Suppressor macrophage treated with lipopolysaccharide for 1 hour (primary cell): ENCODE measurements around the gene TTC28.
"Not testable (repeated sequence)": the region's sequence is repeated elsewhere in the genome, so short reads cannot be mapped to it uniquely, and the experiment has no call there.

Experiments
- DNase-seq, 3 donors: peaks; one replicate each; pipeline ENCODE4 v3.0.0-alpha.2; 2020 to 2022

Gene TTC28

GRCh38 chr22:28077166-28077565 lies 602.5 kb downstream of the TTC28 start:
- no peak for DNase-seq

- no peak for DNase-seq
Observed at GRCh38 chr22:28075358-28075981, 604.2 kb downstream of the TTC28 start.

- DNase-seq, result no peak
Observed at GRCh38 chr22:28074526-28074925, 605.1 kb downstream of the TTC28 start.

GRCh38 chr22:28072066-28072465 lies 607.6 kb downstream of the TTC28 start:
- no peak for DNase-seq

- DNase-seq, result peak; percentile 40 to 62 (median 60)
Observed at GRCh38 chr22:28068826-28069225, 610.8 kb downstream of the TTC28 start.

GRCh38 chr22:28064920-28065319 lies 614.7 kb downstream of the TTC28 start:
- DNase-seq, result no peak

- DNase-seq, result no peak
Observed at GRCh38 chr22:28063656-28064055, 616.0 kb downstream of the TTC28 start.

GRCh38 chr22:28060594-28060993 lies 619.0 kb downstream of the TTC28 start:
- DNase-seq, result not testable (repeated sequence)

GRCh38 chr22:28058036-28058435 lies 621.6 kb downstream of the TTC28 start:
- DNase-seq, result no peak

GRCh38 chr22:28054819-28055208 lies 624.8 kb downstream of the TTC28 start:
- no peak for DNase-seq

- DNase-seq, result no peak
Observed at GRCh38 chr22:28053896-28054818, 625.5 kb downstream of the TTC28 start.

- DNase-seq, result no peak
Observed at GRCh38 chr22:28052825-28053269, 626.8 kb downstream of the TTC28 start.

GRCh38 chr22:28051787-28052356 lies 627.8 kb downstream of the TTC28 start:
- peak; percentile 52 to 73 (median 58) for DNase-seq

GRCh38 chr22:28051091-28051786 lies 628.4 kb downstream of the TTC28 start:
- no peak for DNase-seq

- no peak for DNase-seq
Observed at GRCh38 chr22:28048529-28048928, 631.1 kb downstream of the TTC28 start.

- DNase-seq, result no peak
Observed at GRCh38 chr22:28047740-28048139, 631.9 kb downstream of the TTC28 start.

GRCh38 chr22:28046100-28046499 lies 633.5 kb downstream of the TTC28 start:
- DNase-seq, result no peak

- peak; percentile 2 to 26 (median 12) for DNase-seq
Observed at GRCh38 chr22:28044546-28045173, 635.0 kb downstream of the TTC28 start.

- DNase-seq, result no peak
Observed at GRCh38 chr22:28043266-28043665, 636.4 kb downstream of the TTC28 start.

- DNase-seq, result no peak
Observed at GRCh38 chr22:28034760-28035401, 644.8 kb downstream of the TTC28 start.

GRCh38 chr22:28034145-28034759 lies 645.4 kb downstream of the TTC28 start:
- DNase-seq, result no peak

GRCh38 chr22:28032861-28033260 lies 646.8 kb downstream of the TTC28 start:
- DNase-seq, result no peak
